NCI-H510A treated with DMSO at 0.1 percent for 48 hours (cell line): ENCODE data around the gene C4A.
"Not testable (repeated sequence)": the region's sequence is repeated elsewhere in the genome, so short reads cannot be mapped to it uniquely, and the experiment has no call there.

ENCODE experiments used
- DNase-seq: peaks from one replicate; lab custom pipeline; 2025; lab: John Stamatoyannopoulos, UW

Gene C4A

DNA sequence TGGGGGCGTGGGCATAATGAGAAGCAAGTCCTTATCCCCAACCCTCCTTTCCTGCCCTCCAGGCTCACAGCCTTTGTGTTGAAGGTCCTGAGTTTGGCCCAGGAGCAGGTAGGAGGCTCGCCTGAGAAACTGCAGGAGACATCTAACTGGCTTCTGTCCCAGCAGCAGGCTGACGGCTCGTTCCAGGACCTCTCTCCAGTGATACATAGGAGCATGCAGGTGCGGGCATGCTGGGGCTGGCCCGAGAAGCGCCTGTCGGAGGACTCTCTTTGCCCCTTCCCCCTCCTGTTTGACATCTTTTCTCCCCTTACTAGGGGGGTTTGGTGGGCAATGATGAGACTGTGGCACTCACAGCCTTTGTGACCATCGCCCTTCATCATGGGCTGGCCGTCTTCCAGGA is 46.8 kb downstream of the C4A start:
- DNase-seq = not testable (repeated sequence)

DNA sequence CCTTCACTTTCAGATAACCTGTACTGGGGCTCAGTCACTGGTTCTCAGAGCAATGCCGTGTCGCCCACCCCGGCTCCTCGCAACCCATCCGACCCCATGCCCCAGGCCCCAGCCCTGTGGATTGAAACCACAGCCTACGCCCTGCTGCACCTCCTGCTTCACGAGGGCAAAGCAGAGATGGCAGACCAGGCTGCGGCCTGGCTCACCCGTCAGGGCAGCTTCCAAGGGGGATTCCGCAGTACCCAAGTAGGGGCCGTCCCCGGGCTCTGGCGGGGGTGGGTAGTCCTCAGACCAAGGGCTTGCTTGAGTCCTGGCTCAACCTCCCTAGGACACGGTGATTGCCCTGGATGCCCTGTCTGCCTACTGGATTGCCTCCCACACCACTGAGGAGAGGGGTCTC is 47.7 kb downstream of the C4A start:
- not testable (repeated sequence) for DNase-seq

DNA sequence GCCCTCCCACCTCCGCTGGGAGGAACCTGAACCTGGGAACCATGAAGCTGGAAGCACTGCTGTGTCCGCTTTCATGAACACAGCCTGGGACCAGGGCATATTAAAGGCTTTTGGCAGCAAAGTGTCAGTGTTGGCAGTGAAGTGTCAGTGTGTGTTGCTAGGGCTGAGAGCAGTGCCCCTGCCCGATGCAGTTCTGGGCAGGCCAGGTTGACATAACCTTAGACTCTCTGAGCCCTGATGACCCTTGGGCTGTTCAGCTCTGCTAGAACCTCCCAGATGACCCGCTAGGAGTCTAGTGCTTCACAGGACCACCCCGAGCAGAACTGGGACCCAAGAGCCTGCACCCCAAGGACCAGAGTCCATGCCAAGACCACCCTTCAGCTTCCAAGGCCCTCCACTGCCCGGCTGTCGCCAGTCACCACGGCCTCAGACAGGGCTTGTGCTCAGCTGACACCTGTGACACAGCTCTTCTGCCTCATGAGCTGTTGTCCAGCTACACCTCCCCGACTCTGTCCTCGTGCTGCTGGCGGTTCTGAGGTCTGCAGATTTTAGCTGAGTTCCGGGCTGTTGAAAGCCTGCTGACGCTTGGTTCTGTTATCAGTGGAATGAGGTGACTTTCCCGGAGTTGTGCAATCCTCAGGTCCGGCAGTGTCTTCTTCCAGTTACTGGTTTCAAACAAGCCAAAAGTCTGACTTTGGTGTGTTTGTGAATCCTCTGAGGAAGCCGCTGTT is 53.6 kb downstream of the C4A start:
- DNase-seq = not testable (repeated sequence)

DNA sequence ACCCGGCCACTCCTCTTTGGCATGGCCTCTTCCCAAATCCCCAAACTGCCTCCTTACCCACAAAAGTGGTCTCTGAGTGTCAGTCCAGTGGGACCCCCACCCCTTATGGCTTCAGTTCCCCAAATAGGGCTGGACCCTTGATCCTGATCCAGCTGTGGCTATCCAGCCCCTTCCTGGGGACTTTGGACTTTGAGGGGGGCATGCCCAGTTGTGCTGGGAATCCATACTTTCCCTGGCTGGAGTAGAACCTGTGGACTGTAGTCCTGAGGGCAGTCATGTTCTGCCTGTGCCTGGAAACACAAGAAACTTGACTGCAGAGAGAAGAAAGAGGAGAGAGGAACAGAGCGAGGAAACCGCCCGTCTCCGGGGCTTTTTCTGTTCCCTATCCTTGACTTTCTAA is 55.3 kb downstream of the C4A start:
- not testable (repeated sequence) for DNase-seq

DNA sequence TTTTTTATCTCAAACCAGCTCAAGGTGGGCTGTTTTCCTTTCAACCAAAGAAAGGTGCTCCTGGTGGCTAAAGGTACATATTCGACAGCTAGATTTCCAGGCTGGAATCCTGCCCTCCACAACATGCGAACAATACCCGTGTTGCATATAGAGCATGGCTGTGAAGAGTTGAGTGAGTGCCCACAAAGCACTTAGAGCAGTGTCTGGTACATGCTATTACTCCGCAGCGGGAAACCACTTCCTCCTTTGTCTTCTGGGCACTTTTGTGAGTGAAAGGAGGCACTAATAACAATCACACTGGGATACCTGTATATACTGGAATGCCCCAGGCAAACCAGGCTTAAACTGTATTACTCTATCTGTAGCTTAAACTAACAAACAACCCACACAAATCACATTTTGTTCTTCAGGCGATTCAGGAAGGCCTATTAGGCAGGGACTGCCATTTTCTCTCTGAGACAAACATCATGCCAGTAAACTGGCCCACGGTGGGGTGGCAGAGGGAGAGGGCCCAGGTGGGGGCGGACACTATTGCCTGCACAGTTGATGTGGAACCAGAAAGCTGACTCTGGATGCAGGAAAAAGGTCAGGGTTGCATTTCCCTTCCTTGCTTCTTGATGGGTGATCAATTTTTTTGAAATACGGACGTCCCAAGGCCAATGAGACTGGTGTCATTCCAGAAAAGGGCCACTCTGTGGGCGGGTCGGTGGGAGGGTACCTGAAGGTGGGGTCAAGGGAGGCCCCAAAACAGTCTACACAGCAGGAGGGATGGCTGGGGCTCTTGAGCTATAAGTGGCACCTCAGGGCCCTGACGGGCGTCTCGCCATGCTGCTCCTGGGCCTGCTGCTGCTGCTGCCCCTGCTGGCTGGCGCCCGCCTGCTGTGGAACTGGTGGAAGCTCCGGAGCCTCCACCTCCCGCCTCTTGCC is 56.0 kb downstream of the C4A start, which contains the start of gene CYP21A2:
TSS of gene CYP21A2 (plus strand) at position 818 of the 927 bp plus-strand sequence. CDS start at position 826, 8 bp downstream.
- not testable (repeated sequence) for DNase-seq

DNA sequence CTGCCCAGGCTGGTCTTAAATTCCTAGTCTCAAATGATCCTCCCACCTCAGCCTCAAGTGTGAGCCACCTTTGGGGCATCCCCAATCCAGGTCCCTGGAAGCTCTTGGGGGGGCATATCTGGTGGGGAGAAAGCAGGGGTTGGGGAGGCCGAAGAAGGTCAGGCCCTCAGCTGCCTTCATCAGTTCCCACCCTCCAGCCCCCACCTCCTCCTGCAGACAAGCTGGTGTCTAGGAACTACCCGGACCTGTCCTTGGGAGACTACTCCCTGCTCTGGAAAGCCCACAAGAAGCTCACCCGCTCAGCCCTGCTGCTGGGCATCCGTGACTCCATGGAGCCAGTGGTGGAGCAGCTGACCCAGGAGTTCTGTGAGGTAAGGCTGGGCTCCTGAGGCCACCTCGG is 57.0 kb downstream of the C4A start:
- not testable (repeated sequence) for DNase-seq

DNA sequence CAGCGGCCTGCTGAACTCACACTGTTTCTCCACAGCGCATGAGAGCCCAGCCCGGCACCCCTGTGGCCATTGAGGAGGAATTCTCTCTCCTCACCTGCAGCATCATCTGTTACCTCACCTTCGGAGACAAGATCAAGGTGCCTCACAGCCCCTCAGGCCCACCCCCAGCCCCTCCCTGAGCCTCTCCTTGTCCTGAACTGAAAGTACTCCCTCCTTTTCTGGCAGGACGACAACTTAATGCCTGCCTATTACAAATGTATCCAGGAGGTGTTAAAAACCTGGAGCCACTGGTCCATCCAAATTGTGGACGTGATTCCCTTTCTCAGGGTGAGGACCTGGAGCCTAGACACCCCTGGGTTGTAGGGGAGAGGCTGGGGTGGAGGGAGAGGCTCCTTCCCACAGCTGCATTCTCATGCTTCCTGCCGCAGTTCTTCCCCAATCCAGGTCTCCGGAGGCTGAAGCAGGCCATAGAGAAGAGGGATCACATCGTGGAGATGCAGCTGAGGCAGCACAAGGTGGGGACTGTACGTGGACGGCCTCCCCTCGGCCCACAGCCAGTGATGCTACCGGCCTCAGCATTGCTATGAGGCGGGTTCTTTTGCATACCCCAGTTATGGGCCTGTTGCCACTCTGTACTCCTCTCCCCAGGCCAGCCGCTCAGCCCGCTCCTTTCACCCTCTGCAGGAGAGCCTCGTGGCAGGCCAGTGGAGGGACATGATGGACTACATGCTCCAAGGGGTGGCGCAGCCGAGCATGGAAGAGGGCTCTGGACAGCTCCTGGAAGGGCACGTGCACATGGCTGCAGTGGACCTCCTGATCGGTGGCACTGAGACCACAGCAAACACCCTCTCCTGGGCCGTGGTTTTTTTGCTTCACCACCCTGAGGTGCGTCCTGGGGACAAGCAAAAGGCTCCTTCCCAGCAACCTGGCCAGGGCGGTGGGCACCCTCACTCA is 57.7 kb downstream of the C4A start:
- DNase-seq = not testable (repeated sequence)

DNA sequence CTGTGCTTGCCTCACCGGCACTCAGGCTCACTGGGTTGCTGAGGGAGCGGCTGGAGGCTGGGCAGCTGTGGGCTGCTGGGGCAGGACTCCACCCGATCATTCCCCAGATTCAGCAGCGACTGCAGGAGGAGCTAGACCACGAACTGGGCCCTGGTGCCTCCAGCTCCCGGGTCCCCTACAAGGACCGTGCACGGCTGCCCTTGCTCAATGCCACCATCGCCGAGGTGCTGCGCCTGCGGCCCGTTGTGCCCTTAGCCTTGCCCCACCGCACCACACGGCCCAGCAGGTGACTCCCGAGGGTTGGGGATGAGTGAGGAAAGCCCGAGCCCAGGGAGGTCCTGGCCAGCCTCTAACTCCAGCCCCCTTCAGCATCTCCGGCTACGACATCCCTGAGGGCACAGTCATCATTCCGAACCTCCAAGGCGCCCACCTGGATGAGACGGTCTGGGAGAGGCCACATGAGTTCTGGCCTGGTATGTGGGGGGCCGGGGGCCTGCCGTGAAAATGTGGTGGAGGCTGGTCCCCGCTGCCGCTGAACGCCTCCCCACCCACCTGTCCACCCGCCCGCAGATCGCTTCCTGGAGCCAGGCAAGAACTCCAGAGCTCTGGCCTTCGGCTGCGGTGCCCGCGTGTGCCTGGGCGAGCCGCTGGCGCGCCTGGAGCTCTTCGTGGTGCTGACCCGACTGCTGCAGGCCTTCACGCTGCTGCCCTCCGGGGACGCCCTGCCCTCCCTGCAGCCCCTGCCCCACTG is 58.6 kb downstream of the C4A start:
- not testable (repeated sequence) for DNase-seq

DNA sequence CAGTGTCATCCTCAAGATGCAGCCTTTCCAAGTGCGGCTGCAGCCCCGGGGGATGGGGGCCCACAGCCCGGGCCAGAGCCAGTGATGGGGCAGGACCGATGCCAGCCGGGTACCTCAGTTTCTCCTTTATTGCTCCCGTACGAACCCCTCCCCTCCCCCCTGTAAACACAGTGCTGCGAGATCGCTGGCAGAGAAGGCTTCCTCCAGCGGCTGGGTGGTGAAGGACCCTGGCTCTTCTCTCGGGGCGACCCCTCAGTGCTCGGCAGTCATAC is 59.1 kb downstream of the C4A start:
- not testable (repeated sequence) for DNase-seq

DNA sequence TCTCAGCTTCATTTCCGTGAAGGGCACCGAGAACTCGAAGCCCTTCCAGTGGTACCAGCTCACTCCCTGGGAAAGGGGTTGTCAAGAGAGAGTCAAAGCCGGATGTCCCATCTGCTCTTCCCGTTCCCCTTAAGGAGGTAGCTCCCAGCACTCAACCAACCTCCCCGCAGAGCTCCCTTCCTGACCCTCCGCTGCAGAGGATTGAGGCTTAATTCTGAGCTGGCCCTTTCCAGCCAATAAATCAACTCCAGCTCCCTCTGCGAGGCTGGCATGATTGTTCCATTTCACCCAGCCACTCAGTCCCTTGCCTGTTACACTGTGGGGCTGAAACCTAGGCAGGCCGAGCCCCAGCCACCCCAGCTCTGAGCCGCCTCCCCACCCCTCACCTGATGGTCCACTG is 59.5 kb downstream of the C4A start:
- DNase-seq = not testable (repeated sequence)

DNA sequence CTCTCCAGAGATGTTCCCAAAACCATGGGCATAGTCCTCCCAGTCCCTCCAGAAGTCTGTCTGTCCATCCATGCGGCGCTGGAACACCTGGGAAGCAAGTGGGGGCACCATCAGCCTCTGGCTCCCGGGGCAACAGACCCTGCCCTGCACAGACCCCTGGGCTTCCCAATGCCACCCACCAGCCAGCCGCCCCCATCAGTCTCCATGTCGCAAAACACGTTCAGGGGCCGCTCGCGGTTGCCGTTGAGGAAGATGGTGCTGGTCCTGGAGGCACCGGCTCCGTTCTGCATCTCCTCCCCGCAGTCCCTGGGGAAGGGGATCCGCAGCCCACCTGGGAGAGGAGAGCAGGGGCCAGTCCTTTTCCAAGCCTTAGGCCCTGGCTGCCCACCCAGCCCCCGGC is 60.4 kb downstream of the C4A start:
- DNase-seq = not testable (repeated sequence)

DNA sequence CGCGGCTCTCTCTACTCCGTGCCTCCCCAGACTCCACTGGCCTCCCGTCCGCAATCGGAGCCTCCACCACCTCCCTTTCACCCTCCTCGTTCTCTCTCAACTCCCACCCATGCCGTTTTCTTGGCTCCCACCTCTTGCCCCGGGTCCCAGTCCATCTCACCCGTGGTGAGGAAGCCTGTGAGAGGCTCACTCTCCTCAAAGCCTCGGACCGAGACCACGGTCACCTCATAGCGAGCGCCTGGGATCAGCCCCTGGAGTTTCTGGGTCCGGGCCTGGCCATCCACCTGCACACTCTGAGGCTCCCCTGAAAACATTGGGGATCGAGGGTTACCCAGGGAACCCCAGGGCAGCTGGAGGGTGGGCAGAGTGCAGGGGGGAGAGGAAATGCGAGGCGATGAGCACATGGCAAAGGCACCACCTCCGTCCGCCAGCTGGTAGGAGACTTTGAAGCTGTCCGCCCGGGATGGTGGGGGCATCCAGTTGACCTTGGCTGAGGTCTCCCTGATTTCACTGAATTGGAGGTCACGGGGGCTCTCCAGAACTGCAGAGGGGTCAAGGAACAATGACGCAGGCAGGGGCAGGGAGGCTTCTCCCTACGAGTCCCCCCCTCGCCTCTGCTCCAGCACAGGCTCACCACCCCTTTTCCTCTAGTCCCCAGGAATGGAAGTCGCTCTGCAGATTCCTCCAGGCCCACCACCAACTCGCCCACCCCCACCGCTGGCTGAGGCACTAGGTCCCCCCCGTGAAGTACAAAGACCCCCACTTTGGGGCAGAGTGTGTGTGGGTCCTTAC is 61.9 kb downstream of the C4A start:
- not testable (repeated sequence) for DNase-seq

DNA sequence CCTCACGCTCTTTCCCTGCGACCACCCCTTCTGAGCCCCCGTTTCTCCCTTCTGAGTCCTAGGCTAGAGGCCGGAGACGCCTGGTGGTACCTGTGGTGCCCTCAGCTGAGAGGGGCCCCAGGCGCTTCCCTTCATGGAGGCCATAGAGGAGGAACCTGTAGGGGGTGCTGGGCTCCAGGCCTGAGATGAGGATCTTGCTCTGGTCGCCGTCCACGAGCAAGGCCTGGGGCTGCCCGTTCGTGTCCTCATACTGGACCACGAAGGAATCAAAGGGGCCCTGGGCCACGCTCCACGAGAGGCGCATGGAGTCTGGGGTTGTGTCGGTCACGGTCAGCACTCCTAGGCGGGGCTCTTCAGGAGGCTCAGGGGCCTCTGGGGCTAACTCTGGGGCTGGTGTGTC is 63.1 kb downstream of the C4A start:
- DNase-seq = not testable (repeated sequence)

DNA sequence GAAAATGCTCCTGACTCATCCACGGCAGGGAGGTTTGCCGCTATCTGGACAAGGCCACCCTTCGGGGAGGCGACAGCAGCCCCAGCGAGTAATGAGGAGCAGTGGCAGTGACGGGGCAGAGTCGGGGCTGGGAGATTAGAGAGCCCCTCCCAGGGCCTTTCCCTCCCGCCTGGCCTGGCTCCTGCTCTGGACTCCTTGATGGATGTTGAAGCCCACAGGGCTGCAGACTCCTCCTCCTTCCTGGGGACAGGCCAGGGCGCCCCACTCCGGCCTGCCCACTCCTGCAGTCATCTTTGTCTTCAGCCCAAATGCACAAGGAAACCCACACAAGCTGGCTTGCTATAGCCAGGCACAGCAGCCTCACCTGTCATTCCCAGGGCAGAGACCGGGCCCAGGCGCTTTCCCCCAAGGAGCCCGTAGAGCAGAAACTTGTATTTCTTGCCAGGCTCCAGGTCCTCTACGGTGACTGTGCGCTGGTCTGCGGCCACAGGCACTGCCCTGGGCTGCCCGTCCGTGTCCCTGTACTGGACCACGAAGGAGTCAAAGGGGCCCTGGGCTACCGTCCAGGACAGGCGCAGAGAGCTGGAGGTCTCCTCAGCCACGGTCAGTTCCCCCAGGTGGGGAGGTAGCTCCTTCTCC is 64.1 kb downstream of the C4A start:
- DNase-seq = no peak

DNA sequence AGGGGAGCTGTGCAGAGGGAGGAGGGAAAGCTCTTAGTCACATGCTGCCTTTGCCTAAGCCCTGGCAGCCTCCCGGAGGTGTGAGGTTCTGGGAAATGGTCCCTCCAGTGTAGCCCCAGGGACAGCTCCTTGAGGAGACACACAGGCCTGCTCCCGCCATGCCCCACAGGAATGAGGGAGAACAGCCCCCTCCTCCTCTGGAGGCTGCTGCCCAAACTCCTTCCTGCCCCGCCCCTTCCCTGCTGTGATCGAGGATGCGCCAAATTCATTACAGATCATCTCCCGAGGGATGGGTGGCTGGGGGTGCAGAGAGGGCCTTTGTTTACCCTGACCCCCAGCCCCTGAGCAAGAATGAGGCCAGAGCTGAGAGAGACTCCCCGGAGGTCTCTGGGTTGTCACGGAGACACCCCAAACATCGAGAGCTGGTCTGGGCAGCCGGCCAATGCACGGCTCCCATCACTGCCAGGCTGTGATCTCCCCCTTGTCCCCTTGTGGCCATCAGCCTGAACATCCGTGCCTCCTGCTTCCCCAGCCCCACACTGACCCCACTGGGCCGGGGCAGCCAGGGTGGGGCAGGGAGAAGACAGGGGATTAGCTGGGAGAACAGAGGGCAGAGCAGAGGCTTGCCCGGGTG is 64.7 kb downstream of the C4A start:
- no peak for DNase-seq

DNA sequence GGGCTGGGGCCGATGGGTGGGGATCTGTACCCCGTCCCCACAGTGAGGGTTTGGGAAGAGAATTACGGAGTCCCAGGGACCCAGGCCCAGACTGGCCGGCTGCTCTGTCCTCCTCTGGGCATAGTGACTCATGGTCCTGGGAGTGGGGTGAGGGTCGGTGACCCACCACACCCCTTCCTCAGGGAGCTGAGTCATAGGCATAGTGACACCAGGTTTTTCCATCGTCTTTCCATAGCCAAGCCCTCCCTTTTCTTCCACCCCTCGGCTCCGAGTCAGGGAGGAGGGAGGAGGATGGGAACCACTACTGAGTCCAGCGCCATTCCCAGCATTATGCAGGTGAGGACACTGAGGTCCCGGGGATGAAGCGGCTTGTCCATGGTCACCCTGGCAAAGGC is 65.2 kb downstream of the C4A start:
- no peak for DNase-seq

DNA sequence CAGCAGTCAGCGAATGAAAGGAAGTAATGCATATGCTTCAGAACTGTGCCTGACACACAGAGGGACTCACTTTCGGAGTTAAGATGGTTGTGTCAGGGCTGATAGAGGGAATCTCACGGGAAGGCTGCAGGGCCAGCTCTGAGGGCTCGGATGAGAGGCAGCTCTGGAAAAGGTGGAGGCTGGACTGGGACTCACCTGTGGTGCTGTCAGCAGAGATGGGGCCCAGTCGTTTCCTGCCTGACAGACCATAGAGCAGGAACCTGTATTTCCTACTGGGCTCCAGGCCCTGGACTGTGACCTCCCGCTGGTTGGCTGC is 65.6 kb downstream of the C4A start:
- no peak for DNase-seq

DNA sequence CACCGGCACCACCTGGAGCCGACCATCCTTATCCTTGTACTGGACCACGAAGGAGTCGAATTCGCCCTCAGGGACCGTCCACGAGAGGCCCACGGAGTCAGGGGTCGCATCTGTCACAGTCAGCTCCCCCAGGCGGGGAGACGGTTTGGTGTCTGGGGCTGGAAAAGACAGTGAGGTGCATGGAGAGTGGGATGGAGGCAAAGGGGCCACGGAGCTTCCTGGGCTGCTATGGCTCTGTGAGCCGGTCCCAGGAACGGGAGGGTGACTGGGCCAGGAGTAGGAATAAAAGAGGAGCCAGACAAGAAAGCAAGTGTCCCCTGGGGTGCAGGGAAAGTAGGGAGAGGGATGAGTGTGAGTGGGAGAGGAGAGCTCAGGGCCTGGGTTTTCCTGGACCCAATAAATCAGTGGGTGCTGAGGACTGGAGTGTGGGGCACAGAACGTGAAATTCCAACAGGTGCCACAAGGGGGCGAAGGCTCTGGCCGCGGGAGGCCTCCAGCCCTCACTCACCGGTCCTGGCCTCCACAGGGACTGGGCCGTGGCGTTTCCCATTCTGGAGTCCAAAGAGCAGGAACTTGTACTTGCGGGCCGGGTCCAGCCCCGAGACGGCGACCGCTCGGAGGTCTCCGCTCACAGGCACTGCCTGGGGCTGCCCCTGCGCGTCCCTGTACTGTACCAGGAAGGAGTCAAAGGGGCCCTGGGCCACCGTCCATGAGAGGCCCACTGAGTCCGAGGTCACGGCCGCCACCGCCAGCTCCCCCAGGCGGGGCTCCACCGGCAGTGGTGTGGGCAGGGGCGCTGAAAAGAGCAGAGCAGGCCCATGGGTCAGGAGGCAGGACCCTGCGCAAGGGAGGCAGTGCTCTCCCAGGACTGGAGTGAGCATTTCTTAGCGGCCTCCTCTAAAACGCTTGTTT is 66.3 kb downstream of the C4A start:
- peak; percentile 50 for DNase-seq

DNA sequence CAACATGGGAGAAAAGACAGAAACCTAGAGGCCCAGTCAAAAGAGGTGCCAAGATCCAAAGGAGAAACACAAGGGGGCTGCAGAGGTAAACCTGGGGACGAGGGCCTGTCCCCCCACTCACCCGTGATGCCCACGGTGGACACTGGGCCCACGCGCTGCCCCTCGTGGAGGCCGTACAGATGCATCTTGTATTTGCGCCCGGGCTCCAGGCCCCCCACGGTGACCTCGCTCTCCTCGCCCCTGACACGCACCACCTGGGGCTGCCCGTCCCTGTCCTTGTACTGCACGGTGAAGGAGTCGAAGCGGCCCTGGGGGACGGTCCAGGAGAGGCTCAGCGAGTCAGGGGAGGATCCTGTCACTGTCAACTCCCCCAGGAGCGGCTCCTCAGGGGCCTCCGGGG is 67.3 kb downstream of the C4A start:
- DNase-seq = not testable (repeated sequence)
